ENCODE results near the gene TANC1.

The TANC1 gene

DNA sequence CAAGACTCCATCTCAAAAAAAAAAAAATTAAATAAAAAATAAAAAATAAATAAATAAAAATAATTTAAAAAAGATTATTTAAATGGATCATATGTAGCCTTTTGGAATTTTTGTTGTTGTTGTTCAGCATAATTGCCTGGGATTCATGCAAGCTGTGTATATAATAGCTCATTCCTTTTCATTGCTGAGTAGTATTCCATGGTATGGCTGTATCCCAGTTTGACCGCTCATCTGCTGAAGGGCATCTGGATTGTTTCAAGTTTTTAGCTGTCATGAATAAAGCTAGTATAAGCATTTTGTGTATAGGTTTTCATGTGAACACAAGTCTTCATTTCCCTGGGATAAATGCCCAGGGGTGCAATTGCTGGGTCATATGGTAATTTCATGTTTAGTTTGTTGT lies 6.4 kb upstream of the TANC1 start:
- no peak for DNase-seq (ENCODE audit: low read depth)

DNA sequence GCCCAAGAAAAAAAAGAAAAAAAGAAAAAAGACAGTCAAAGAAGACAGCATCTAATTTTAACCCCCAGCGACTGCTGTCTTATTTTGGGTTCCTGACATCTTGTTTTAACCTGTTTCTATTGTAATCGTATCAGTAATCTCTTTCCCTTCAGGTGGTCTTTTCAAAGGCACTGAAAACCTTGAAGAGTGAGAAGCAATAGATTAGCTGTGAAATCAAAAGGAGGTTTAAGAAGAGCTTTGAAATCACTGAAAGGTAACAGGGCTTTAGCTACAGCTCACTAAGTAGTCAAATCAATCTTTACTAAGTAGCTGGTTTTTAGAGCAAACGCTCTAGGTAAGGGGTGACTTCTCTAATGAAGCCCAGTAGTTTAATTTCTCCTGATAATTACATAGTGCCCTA lies 5.4 kb upstream of the TANC1 start:
- no peak for DNase-seq (ENCODE audit: low read depth)

DNA sequence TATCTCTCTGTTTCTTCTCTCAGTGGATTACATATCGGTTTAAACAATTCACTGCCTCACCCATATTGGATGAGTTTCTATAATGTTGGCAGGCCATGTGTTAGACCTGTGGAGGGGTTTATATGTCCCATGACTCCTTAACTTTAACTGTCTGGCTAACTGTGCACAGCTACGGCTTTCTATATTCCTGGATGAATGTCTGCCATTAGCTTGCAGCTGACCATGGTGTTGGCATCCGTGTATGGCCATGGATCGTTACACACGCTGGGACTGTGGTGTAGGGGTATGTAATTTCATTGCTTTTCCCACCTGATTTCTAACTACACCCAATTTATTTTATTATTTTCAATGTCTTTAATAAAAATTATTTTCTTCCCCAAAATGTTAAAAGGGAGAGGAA lies 3.3 kb upstream of the TANC1 start:
- DNase-seq (ENCODE audit: low read depth), result no peak

DNA sequence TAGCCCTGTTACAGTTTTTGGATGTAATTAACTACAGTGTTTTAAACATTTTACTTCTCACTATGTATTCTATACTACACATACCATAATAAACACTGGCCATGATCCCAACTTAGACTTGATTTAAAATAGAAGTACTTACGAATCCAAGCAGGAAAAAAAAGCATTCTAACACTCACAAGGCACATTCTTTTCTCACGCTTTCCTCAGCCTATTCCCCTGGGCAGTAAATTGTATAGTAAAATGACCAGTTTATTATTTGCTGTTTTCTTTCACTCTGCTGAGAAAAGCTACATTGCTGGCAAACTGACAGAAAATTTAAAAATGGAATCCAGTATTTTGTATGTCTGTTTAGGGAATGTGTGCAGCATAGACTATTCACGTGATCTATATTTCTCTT lies 2.8 kb upstream of the TANC1 start:
- no peak for DNase-seq (ENCODE audit: low read depth)

DNA sequence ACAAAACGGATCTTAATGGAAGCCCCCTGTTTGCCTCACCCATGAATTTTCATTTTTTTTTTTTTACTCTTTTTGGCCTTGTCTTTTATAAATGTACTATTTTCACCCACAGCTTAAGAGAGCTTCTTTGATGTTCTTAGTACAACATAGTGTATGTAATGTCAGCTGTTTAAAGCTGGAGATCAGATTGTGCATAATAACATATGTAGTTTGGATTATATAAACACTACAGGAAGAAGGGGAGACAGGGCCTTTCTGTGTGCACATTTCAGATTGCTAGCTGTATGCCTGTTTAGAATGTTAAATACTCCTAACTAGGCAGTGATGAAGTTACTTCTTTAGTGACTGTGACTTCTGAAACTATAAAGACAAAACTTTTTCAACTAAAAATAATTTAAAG lies 2.1 kb upstream of the TANC1 start:
- no peak for DNase-seq (ENCODE audit: low read depth)

DNA sequence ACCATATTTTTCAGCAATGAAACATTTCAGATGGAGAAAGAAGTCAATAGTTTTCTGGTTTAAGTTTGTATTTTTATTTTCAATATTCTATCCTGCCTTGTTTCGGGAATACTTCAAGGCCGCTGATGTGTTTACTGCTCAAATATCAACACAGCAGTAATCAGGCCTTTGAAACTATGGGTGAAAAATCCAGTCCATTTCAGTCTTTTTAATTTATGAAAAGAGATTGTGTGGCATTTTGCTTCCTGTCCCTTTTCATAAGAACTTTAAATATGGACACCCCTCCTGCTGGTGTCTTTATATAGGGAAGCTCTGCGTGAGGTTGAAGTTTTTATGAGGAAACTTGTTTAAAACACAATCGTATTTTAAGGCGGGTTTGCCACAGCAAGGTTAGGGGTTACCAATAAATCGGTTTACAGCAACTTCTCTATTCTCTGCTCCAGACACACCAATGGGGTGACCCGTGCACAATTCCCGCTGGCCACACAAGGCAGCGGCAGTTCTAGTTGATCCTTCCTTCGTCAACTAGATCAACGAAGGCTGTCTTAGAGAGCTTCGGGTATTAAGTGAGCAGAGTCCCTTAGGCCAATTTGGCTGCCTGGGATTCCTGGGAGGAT lies 1.2 kb upstream of the TANC1 start:
- no peak for DNase-seq (ENCODE audit: low read depth)

DNA sequence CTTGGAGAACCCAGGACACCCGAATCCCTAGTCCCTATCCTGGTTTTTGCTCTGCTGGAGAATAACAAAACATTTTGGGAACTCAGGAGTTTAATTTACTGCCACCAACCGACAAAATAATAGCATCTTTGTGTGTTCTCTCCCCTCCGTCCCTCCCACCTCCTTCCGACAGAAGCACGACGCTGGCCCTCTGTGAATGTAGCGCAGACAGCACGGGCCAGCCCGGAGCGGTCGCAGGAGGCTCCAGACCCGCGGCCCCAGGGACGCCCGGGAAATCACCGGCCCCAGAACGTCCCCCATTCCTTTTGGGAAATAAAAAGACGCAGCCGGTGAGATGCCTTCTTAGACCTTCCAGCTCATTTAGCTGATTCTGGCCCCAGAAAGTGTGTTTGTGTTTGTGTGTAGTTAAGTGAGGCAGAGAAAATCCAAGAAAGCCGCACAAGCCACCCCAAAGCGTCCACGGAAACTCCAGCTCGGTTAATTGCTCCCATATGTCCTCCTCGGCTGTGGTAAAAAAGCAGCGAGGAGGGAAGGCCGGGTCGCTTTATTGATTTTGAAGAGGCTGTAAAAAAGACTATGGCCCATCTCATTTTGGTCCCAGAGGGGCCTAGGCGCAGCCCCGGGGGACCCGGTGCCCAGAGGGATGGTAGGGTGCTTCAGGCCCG lies 577 bp upstream of the TANC1 start:
- peak; percentile 84 for DNase-seq (ENCODE audit: low read depth)

DNA sequence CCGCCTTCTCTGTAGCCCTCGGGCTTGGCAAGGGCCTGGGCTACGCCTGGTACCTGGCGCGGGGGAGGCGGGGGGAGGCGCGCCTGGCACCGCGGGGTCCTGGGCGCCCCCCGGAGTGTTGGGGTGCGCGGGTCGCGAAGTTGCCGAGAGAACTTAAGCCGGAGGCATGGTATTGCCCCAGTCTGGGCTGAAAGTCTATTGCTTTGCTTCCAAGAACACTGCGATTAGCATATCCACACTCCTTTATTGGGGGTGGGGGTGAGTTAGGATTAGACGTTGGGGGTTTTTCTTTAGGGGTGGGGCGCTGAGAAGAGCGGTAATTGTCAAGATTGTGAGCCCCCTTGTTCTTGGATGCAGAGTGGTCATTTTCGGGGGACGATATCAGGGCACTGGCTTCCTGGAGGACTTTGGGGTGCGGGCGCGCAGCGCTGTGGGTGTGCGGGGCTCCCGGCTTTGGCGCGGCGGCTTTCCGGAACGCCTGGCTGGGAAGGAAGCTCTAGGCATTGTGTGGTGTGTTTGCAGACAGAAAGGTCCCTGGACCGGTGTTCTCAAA lies 798 bp downstream of the TANC1 start:
- DNase-seq (ENCODE audit: low read depth), result no peak

DNA sequence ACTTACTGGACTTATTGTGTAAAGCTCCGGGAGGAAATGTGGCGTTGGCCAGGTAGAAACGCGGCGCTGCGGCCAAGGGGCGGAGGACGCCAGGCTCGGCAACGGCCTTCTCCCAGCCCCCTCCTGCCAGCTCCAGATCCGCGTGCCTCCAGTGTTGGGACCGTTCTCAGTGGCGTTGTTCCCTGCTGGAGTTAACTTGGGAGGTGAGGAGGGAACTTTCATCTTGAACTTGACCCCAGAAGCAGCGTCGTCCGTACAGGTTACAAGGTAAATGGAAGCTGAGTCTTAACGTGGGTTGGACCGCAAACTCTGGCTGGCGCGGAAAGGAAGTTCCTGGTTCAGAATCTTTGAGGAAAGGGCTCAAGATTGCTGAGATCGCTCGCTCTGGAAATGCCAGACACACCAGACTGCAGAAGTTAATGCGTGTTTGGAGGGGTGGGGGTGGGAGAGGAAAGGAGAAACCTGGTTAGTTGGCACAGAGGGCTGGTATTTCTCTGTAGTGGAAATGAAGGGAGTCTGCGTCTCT lies 1.3 kb downstream of the TANC1 start:
- peak; percentile 34 for DNase-seq (ENCODE audit: low read depth)

DNA sequence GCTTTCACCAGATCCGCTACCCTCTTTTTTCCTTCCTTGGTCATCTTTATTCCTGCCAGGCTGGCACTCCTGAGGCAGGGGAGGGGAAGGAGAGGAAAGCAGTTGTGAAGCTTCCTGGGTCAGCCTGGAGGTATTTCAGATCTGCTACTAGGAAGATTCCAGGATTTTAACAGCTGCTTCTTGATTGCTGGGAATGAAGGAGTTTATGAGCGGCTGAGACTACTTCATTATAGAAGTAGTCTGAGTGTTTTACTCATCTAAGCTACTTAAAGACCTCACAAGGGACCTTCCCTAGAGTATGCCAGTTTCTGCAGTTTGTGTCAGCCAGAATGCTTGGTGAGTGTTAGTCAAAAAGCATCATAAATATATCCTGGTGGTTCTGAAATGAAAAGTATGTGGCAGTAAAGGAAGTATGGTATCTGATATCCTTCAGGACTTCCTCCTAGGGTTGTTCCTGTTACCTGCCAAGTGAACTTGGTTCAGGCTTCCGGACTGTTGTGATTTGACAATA lies 1.9 kb downstream of the TANC1 start:
- DNase-seq (ENCODE audit: low read depth), result peak; percentile 75

DNA sequence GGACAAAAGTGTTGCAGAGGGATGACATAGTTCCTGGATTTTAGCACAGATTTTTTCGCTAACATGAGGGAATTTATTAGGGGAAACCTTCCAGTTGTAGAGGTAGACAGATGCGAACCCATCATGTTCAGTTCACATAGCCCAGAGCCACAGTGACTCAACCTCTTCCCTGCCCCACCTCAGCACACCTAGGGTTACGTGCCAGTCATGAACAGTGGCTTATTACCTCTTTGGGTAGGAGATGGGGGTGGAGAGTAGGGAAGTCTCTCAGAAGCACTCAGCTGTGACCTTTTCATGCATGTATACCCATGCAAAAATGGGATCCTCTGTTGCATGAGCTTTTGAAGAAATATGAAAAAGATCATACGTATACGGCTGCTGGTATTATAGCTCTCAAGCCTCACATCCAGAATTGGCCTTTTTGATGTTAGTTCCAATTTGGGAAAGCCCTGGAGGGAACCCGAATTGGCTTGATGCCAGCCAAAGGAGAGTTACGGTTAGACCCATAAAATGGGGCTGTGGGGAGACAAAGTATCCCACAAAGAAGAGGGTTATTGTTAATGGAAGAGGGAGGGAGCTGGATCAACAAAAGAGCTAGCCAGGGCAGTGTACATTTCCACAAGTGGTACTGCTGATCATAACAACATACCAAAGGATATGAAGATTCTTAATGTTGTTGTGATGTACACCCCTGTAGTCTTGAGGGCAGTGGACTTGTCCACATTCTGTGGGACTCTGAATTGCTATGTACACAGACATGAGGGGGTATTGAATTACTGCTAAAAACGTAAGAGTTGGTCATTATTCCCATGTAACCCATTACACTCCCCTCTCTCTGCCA lies 4.9 kb downstream of the TANC1 start:
- no peak for DNase-seq (ENCODE audit: low read depth)

DNA sequence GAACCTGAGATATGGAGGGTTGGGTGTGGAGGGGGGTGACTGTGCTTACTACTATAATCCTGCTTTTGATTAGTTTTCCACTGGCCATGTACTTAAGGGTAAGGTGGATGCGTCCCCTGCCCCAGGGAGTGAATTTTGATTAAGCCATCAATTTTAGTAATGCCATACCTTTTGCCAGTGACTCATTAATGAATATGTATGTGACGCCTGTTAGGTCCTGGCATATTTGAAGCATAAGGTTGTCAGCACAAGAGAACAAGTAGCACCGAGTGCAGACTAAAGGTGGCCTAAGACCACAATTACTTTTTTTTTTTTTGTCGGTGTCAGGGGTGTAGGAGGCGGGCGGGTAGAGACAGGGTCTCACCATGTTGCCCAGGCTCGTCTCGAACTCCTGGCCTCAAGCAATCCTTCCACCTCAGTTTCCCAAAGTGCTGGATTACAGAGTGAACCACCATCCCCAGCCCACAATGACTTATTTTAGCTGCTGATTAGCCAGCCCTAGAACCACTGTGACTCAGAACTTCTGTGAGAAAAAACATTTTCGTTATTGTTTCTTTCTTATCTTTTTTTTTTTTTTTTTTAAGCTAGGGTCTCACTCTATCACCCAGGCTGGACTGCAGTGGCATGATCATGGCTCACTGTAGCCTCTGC lies 7.0 kb downstream of the TANC1 start:
- DNase-seq (ENCODE audit: low read depth), result no peak

DNA sequence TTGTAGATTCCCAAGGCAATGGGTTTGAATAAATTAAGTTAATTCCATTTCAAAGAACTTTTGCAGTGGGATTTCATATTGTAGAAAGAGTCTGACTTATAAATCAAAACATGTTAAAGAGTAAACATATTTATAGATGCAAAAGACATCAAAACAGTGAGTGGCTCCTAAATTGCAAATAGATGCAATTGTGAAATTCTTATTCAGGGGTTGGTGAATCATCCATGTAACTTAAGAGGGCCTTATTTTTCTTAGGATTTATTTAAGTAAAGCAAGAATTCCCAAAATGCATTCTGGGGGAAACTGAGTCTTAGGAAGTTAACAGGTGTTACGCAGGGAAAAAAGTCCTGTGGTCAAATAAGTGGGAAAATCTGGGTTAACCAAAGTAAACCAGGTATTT lies 11.3 kb downstream of the TANC1 start:
- no peak for DNase-seq (ENCODE audit: low read depth)

DNA sequence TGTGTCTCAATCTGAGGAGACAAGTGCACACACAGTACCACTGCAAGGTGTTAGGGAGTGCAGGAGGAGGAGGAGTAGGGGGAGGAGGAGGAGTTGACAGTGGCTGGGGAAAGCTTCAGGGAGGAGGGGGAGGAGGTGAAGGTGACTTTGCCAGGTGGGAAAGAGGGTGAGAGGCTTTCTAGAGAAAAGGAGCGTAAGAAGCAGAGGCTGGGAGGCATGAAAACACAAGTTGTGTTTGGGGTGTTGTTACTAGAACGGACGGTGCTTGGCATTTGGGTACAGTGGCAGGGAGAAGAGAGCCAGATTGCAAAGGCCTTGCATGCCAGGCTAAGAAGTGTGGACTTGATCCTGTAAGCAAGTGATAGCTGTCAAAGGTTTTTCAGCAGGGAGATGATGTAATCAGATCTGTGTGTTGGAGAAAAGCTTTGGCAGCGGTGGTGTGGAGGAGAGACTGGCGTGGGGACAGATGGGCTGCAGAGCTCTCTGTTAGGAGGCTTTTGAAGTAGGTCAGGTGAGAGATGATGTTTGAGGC lies 16.2 kb downstream of the TANC1 start:
- no peak for DNase-seq (ENCODE audit: low read depth)

DNA sequence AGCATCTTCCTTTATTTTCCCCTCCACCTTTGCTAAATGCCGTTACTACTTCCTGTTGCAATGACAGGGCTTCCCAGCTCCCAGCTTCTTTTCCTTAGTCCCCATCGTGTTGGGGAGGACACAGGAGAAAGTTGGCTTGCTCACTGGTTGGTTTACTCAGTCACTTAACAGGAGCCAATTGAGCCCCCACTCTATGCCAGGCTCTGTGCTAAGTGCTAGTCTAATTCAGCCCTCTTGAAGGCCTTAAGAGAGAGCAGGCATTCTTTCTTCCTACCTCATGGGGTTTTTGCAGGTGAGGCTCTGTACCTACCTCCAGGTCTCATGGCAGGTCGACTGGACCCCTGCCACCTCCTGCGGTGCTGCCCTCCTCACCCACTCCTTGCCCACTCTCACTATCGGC lies 20.1 kb downstream of the TANC1 start:
- no peak for DNase-seq (ENCODE audit: low read depth)

DNA sequence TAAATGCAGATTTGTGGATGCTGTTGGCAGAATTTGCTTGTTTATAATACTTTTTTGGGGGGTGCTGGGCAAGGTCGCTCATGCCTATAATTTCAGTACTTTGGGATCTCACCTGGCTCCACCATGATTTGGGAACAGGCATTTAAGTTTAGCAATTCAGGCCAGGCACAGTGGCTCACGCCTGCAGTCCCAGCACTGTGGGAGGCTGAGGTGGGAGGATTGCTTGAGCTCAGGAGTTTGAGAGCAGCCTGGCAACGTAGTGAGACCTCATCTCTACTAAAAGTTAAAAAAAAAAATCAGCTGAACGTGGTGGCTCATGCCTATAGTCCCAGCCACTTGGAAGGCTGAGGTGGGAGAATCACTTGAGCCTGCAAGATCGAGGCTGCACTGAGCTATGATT lies 20.7 kb downstream of the TANC1 start:
- no peak for DNase-seq (ENCODE audit: low read depth)

DNA sequence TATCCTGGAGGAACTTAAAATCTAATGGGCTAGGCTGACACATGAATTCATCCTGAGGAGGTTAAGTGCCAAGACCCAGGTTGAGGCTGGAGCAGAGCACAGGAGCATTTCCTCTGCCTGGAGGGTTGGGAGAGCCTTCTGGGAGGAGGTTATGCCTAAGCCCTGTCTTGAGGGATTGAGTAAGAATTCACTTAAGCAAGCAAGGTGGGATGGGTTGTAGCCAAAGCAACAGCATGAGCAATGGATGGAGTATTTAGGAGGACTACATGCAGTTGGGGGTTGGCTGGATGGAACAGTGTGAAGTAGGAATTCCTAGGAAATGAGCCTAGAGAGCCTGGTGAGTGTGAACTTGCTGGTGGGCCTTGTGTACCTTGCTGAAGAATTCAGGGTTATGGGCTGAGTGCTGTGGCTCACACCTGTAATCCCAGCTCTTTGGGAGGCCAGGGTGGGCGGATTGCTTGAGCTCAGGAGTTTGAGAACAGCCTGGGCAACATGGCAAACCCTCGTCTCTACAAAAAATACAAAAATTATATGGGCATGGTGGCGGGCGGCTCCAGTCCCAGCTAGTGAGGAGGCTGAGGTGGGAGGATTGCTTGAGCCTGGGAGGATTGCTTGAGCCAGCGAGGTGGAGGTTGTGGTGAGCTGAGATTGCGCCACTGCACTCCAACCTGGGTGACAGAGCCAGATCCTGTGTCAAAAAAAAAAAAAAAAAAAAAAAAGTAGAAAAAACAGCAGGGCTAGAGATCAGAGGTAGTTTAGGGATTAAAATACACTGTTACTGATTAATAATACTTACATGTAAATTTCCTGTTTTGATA lies 22.2 kb downstream of the TANC1 start:
- DNase-seq (ENCODE audit: low read depth), result peak; percentile 93

DNA sequence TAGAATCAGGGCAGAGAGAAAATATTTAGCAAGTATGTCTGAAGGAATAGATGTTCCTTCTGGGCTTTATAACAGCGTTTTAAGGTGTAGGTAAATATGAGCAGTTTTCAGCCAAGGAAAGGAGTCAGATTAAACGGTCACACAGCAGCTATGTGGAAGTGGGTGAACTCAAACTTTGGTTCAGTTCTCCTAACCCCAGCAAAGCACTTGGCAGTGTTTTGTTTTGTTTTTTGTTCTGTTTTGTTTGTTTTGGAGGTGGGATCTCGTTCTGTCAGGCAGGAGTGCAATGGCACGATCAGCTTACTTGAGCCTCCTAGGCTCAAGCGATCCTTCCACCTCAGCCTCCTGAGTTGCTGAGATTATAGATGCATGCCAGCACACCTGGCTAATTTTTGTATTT lies 24.6 kb downstream of the TANC1 start:
- DNase-seq (ENCODE audit: low read depth), result no peak

DNA sequence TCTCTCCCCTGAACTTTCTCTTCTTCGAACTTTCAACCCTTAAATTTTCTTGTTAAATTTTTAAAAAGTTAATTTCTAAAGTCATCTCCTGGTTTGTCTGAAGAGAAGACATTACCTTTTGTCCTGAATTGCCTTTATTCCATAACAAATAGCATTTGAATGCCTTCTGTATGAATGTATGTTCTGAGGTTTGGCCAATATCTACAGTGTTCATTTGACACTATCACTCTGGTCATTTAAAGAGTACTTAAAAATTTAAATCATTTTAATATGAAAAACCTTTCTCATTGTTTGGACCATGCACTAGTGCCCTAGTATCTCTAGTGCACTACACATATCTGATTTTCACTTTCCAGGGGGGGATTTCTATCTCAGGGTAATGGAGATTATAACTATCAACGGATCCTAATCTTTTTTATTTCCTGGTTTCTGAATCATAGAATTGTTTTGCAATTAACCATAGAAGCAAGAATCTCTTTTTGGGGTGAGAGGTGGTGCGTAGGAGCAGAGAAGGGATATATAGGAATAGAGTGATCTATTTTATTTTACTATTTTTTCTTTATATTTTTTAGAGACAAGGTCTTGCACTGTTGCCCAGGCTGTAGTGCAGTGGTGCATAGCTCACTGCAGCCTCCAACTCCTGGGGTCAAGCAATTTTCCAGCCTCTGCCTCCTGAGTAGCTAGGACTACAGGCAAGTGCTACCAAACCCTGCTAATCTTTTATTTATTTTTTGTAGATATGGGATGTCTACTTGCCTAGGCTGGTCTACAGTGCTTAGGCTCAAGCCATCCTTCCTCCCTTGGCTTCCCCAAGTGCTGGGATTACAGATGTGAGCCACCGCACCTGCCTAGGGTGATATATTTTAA lies 25.5 kb downstream of the TANC1 start:
- no peak for DNase-seq (ENCODE audit: low read depth)
